Neural progenitor cell (in vitro differentiated cells): ENCODE results near the gene LYRM2.

Experiments used
- EZH2 ChIP-seq: fragments of 200-600 bp; sonication (generic); IDR thresholded peaks from 2 replicates; pipeline ENCODE4 v1.6.1; 2017; ENCODE audit warnings: antibody characterized with exemption, mild to moderate bottlenecking, moderate library complexity
- TF ChIP-seq, protein P1 (sequence below): fragments of 200-600 bp; sonication (generic); IDR thresholded peaks from 2 replicates; pipeline ENCODE4 v1.5.1; 2017; ENCODE audit warnings: antibody characterized with exemption, mild to moderate bottlenecking

DNA sequence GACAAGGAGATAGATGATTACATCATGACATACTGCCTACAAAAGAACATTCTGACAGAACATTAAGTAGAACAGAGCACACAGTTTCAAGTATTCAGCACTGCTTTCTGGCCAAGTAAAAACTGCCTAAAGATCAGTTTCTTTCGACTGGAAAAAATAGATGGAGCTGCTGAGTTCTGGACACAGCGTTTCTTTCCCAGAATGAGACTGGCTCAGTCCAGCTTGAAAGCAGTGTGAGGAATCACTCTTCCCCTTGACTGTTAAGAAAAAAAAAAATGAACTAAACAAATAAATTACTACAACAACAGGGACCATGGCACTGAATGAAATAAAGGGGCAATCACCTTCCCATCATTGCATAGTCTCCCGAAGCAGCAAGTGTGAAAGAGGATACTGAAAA lies 4.4 kb upstream of the LYRM2 start:
- TF ChIP-seq, protein P1, sequence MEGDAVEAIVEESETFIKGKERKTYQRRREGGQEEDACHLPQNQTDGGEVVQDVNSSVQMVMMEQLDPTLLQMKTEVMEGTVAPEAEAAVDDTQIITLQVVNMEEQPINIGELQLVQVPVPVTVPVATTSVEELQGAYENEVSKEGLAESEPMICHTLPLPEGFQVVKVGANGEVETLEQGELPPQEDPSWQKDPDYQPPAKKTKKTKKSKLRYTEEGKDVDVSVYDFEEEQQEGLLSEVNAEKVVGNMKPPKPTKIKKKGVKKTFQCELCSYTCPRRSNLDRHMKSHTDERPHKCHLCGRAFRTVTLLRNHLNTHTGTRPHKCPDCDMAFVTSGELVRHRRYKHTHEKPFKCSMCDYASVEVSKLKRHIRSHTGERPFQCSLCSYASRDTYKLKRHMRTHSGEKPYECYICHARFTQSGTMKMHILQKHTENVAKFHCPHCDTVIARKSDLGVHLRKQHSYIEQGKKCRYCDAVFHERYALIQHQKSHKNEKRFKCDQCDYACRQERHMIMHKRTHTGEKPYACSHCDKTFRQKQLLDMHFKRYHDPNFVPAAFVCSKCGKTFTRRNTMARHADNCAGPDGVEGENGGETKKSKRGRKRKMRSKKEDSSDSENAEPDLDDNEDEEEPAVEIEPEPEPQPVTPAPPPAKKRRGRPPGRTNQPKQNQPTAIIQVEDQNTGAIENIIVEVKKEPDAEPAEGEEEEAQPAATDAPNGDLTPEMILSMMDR = no peak
- no peak for TF ChIP-seq EZH2
